ENCODE measurements around the gene HOXD8.

HOXD8 gene

DNA sequence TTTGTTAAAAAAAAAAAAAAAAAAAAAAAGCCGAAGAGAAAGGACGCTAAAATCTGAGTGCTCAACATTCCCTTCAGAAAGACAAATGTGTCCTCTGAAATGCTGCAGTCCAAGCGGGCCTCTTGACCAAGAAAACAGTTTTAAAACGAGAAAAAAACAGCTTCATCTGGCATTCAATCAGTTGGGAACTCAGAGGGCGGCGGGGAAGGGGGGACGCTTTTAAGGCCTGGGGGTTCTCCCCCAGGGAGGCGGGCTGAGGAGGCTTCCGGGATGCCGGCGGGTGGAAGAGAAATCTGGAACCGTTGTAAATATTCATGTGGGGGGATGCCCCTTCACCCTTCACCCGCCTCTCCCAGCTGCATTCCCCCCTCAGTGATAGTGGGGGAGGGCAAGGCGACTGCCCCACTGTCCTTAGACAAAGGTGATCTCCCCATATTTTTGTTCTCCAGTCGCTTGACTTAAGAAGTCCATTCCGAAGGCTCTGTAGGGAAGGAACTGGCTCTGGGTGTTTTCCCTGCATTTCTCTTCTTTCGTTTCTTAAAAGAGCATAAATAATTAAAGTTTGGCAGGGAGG, 25.7 kb upstream of the HOXD8 start:
- DNase-seq: no peak

DNA sequence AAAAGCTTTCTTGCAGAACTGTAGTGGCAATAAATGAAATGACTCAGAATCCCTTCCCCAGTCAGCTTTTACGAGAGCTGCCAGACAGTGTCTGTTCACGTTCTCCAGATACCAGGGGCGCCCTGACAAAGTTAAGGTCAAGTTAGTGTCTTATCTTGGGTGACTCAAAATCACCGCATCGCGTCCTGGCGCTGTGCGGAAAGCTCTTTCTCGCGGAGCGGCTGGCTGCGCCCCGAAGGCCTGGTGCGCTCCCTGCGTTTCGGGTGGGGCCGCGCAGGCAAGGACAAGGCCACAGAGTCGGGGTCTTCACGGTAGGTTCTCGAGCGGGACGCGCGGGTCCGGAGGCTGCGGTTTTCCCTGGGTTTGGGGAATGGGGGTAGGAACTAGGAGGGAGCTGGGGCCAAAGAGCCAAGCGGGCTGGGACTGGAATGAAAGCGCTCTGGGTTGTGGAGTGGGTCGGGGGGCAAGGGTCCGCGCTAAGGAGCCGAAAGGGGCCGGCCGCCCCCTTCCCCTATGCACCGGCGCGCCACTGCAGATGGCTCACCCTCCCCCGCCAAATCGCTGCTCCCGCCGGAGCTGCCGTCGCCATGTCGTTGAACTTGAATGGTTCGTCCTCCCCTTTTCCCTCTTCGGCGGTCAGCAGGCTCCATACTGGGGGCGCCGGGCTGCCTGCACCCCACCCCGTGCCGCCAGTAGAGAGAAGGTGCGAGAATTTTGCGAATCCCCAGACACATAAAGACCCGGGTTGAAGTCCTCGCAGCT, 25.0 kb upstream of the HOXD8 start:
- DNase-seq: no peak

DNA sequence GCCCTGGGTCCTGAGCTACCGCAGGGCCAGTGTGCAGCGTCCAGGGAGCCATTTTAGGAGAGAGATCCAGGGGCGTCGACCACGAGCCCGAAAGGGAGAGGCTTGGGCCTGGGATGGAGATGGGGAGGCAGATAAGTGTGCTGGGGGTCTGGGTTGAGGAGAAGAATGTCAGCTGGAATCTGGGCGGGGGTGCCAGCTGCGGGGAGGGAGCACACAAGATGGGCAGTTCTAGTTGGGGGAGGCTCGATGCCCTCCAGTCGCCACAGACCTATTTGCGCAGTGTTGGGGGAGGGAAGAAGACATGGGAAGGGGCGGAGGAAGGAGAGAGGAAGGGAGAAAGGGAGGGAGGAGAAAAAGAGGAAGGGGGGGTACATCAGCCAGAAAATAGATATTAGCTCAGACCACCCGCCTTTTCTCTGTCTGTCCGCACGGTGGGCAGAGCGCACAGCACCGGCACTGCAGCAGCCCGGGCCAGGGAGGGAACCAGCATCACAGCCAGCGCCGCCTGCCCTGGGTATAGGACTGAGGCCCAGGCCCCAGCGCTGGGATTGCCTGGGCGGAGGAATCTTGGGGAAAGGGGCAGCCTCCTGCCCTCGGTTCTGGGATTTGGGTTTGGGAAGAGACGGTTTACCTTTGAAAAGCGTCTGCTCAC, 24.3 kb upstream of the HOXD8 start:
- DNase-seq: no peak

DNA sequence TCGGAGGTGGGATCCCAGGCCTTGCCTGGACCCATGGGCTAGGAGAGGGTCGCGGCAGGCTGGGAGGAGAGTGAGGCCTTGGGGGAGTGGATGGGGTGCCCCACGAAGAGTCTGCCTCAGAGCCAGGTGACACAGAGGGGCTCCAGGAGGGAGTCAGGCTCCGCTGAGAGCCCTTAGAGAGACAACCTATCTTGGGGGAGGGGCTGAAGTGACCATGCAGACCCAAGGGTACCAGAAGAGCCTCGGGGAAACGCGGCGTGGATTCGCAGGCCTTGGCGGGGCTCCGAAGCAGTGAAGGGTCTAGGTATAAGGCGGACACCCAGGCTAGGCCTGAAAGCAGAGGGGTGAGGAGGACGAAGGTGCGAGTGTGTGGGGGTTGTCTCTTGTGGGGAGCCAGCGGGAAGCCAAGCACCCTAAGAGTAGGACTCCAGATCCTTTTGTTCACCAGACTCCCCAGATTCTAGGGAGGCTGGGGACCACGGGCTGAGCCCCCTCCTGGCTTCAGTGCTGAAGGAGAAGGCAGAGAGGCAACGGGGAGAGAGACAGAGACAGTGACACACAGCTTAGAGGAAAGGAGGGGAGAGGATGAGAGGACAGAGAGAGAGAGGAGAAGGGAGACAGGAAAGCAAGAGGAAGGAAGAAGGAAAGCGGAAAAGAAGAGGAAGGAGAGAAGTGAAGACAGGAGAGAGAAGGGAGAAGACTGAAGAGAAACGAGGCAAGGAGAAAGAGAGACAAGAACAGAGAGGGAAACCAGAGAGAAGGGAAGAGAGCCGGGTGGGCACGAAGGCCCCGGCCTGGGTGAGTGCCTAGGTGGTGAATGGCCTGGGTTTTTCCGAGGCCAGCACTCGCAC, 23.6 kb upstream of the HOXD8 start:
- no peak for DNase-seq

DNA sequence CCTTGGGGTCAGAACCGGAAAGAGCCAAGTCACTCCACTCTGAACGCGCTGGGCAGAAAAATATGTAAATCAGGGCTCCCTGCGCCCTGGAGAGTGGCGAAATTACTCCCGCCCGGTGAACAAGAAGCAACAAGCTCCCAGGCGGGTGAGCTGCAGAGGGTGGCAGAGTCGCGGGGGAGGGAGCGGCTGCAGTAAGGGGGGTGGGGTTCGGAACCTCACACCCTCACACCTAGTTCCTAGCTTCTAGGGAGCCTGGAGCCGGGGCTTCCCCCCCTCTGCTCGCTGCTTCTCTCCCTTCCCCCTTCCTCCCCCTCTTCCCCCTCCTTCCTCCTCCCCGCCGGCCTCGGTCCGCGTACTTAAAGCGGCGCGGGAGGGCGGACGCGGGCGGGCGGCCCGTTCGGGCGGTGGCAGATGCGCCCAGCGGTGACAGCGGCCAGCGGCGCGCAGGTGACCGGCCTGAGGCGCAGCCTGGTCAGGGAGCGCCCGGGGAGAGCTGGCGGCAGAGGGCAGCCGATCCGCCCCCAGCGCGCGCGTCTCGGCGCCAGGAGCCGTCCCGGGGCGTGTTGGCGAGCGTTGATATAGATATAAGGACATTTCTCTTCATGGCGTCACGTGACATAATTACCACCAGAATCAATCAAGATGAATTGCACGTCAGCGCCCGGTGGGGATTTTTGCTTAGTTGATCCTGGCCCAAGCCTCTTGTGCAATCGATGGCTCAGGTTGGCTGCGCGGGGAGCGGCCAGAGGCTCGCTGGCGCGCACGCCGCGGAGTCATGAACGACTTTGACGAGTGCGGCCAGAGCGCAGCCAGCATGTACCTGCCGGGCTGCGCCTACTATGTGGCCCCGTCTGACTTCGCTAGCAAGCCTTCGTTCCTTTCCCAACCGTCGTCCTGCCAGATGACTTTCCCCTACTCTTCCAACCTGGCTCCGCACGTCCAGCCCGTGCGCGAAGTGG, 22.6 kb upstream of the HOXD8 start, which contains the start of gene HOXD11:
Gene HOXD11 (plus strand): TSS at position 700 of the 959 bp plus-strand sequence. CDS start 76 bp downstream, at position 776.
- no peak for DNase-seq

DNA sequence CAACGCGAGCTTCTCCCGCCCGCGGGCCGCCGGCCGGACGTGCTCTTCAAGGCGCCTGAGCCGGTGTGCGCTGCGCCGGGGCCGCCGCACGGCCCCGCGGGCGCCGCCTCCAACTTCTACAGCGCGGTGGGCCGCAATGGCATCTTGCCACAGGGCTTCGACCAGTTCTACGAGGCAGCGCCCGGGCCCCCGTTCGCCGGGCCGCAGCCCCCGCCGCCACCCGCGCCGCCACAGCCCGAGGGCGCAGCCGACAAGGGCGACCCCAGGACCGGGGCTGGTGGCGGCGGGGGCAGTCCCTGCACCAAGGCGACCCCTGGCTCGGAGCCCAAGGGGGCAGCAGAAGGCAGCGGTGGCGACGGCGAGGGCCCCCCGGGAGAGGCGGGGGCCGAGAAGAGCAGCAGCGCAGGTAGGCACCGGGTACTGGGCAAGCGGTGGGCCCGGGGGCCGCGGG, 21.7 kb upstream of the HOXD8 start:
- DNase-seq: no peak

DNA sequence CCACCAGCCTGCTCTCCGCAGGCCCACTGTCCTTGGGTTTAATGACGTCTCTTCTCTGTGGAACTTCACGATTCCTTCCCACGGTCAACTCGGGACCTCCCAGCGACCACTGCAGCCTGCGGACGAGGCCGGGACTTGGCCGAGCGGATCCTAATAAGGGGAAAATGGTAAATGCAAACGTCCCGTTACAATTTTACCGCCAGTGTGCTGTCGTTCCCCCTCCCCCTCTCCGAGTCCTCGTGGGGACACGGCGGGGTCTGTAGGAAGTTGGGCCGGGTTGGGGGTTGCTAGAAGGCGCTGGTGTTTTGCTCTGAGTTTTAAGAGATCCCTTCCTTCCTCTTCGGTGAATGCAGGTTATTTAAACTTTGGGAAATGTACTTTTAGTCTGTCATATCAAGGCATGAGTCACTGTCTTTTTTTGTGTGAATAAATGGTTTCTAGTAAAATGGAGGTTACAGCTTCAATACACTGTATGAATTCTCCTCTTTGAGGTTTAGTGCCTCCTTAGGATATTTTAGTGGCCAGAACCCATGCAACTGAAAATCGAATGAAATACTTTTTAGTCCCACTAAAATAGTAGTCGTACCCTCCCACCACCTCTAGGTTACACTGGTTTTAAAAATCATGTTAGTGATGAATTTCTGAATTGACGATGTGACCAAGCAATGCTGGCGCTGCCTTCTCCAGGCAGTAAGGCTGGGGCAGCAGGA, 20.2 kb upstream of the HOXD8 start:
- no peak for DNase-seq

DNA sequence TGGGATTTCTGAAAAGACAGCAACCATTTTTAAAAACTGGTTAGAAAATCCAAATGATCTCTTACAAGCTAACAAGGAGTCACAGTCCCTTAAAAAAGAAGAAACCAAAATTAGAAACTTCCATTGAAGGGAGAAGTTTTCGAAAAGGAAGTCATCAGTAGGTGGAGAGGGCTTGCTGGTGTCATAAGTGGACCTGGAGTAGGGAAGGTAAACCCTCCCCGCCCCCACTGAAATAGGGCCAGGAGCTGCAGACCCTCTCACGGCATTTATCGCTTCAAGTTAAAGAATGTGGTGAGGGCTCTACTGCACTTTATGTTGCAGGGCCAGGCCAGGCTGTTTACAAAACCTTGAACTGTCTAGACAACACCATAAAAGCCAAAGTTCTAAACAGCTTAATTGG, 19.6 kb upstream of the HOXD8 start:
- DNase-seq: no peak

DNA sequence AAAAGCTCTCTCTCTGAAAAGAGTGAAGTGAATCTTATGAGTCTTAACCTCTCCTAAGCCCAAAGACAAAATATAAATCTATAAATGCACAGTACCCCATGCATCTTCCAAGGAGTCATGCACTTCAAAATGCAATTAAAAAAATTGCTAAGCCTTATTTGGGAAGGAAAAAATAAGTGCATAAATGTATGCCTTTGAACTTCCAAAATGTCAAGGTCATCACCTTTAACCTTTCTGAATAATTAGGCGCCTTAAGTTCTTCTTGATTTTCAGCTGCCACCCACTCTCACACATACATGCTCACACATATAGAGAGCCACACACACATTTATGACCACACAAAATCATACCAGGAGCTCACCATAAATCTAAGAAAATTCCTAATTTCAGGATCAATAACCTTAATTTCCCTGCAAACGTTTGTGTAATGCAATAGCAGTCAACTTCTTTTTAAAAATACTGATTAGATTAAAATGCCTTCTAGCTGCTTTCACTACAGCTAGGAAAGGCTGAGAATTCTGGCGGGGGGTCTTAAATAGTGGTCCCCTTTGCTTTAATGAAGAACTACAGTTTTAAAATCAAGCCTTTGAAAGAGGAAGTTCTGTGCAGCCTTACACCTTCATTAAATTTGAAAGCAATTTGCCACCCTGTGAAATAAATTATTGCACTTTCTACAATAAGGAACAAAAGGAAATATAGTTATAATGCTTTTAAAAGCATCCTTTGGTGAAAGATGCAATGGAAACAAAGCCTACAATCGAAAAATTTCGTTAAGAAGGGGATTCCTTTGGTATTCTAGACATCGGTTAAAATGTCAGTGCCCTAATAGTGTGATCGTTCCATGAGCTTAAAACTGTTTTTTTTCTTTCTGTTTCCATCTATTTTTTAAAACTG, 18.8 kb upstream of the HOXD8 start:
- no peak for DNase-seq

DNA sequence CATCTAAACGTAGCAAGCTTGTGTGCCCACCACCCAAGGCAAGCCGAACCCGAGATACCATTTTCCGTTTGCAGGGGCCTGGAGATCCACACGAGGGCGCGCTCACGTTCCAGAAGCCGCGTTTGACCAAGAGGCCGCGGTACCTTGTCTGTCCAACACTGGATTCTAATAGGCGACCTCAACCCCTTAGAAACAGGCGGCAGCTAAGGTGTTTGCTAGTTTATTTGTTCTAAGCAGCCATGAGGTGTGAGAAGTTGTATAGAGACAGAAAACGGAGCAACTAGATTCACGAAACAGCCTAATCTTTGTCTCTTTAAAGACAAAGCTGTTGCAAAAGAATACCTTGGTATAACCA, 18.2 kb upstream of the HOXD8 start:
- no peak for DNase-seq

DNA sequence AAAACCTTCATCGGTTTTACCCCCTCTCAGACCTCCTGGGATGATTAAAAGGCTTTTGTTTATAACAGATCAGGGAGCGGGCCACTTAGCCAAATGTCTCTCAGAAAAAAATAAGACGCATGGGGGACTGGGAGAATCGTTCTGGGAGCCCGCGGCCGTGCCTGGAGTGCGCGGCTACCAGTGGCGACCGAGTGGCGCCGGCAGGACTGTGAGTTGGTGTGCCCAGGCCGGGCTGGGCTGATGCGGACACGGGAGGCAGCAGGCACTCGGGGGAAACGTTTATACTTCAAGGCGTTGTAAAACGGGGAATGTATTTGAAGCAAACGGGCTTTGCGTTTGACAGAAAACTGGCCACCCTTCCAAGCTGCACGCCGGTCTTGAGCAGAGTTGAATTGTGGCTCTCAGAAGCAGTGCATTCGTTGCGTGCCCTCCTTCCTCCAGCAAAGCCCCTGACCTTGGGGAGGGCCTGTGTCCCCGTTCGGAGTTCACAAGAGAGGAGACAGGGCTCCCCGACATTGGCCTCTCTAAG, 17.6 kb upstream of the HOXD8 start:
- no peak for DNase-seq

DNA sequence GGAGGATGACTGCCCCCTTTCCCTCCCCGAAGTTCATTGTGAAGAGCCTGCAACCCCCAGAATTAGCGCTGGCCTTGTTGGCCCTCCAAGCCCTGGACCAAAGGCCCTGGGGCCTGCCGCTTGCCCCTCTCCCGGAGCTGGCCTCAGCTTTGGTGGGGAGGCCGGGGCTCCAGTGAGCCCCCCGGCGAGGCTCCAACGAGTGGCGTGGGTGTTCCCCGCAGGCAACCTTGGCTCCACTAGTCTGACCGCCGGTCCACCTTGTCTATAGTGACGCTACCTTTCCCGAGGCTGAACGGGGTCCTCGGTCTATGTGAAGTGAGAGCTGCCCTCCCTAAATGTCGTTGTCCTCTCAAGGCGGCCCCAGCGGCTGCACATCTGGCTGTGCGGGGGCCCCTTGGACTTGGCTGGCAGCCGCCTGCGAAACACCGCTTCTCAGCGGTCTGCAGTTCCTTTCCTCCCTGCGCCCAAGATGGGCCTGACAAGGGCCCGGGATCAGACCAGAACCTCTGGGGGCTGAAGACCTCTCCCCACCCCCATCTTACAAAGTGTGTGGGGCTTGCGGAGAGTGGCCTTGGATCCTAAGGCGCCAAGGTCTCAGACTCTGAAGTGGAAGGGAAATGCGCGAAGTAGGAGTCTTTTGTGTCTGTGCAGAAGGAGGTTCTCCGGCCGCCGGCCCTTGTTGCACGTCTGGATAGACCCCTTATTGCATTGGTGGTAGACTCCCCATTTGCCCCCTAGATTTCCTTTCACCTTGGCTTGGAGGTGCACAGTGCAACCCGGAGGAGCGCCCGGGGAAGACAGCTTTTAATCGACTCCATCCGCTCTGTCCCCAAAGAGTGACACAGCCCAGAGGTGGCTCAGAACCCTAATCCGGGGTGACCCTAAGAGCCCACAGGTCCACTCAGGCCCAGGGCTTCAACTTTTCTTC, 16.9 kb upstream of the HOXD8 start:
- DNase-seq: no peak

DNA sequence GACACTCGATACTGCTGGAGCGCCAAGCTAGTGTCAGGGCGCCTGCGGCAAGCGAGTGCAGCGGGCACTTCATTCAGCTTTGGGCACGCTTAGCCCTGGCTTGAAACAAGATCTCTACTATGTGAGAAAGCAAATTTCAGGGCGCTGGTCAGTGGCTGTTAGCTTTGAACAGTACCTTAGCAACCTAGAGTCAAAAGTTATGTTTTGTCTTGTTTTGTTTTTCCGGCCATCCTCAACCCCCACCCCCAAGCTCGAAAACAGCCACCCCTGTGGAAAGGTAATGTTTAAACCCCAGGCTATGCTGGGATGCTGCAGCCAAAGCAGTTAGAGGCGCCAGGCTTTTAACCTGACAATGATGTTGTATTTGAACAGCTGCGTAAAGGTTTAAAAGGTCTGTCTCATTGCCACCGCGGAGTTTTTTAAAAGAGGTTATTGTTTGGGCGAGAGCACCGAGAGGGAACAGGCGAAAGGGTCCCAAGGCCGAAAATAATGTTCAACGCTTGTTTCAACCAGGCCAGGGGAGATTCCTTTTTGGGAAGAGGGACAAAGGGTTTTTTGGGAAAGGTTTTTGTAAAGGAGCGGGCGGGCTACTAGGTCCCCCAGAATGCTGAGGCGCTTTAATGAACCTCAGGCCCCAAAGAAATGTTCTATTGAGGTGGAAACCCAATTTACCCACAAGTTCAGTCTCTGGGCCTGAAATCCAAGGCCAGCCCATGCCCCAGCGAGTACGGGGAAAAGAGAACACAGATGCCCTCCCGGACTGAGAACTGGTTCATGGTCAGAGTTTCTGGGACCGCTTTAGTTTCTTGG, 15.2 kb upstream of the HOXD8 start:
- DNase-seq: no peak

DNA sequence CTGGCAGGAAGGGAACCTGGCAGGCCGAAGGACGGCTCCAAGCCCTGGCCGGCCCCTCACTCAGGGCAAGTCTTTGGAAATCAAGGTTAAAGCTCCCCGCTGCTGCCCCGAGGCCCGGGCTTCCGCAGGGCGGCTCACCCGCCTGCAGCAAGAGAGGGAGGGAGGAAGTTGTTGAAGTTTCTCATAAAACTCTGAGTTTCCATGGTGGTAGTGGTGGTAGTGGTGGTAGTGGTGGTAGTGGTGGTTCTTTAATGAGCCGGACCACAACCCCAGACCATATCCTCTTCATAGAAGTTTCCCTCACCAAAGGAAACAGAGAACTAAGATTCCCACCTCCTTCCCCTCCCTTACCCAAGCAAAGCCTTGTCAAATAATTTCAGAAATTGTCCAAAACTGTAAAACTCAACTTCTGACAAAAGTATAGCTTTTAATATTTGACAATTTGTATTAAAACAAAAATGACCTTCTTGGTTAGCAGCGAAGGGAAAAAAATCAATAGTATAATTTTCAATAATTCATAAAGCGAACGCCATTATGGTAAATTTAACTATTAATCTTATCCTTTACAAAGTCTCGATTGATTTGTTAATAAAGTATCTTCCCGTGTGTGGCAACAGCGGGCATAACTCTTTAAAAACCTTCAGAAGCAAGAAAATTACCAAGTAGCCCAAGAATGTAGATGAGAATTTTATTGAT, 14.4 kb upstream of the HOXD8 start:
- DNase-seq: no peak

DNA sequence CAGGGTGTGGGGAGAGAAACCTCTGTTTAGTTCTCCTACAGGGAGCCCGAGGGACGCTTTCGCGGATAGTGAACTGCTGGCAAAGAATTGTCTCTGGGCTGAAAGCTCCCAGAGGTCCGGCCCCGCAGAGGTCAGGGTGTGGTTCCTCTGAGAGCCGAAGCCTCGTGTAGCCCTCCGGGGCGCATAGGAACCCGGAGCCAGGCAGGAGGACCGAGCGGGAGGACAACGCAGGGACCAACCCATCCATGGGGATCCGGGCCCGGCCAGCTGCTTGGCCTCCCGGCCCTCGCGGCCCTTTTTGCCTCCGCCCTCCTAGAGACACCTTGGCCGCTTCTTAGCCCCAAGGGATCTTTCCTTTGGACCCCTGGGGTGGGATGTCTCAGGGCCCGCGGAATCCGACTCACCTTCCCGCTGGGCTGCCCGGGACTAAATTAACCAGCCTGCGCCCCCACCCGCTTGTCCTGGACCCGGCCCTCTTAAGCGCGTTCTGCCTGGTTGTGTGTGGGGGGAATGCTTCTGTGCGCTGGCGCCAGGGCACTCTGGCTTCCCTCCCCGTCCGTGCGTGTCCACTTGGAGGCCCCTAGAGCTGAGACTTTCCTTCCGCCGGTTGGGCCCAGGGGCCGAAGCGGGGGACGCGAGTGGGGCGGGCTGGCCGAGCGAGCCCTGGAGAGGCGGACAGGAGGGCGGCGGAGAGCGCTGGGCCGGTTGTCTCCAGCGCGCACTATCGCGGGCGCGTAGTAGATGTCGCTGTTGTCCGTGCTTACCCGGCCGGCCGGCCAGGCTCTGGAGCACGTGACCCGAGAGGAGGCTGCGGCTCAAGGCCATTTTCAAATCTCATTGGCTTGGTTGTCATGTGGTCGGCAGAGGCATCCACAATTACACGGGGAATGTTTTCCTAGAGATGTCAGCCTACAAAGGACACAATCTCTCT, 13.4 kb upstream of the HOXD8 start, which contains the start of gene HOXD10:
Gene HOXD10 (plus strand): TSS at position 896 of the 931 bp plus-strand sequence. CDS start 56 bp downstream, outside the sequence.
- no peak for DNase-seq

Measured in activated CD8-positive, alpha-beta memory T cell treated with anti-CD3 and anti-CD28 coated beads, Interleukin-2, amount 50 U/mL, for 4 hours (primary cell).